ENCODE measurements around the gene GLT6D1.
"Not testable (repeated sequence)": the region's sequence is repeated elsewhere in the genome, so short reads cannot be mapped to it uniquely, and the experiment has no call there.

The GLT6D1 gene, protein sequence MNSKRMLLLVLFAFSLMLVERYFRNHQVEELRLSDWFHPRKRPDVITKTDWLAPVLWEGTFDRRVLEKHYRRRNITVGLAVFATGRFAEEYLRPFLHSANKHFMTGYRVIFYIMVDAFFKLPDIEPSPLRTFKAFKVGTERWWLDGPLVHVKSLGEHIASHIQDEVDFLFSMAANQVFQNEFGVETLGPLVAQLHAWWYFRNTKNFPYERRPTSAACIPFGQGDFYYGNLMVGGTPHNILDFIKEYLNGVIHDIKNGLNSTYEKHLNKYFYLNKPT

DNA sequence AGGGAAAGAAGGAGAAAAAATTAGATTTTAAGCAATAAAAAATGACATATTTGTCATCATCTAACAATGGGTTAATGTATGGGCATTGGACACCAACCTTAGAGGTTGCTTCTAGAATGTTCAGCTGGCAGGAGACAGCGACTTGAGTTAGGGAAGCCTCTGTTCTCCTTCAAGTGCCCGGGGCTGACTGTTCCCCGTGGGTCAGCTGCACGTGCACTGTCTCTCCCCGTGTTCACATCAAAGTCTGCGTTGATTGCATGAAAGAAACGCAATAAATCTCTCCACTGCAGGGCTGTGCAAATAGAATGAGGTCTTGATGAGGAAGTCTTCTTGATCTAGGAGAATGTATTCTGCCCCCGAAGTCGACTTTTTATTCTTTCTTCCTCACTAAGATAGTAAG is at the start of gene GLT6D1:
GLT6D1 (minus strand) TSS at position 345 of the 400 bp plus-strand sequence. CDS start 353 bp downstream, outside the sequence.
- DNase-seq (ENCODE audit: low read depth in 4 of 4, low spot score in 1 of 4) = no peak

DNA sequence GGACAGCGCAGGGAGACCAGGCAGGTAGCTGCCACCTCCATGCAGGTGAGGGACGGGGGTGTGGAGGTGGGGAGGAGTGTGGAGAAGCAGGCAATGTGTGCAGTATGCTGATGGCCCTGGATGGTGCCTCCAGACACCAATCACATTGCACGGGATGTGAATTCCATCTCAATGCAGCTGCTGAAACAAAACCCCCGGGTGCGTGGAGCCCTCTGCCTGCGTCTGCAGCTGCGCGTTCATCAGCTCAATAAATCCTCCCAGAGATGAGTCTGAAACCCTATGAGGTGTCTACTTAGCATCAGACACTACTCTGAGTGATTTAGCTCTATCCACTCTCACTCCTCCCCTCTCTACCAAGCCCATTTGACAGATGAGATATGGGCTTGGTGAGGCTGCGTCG is 49.7 kb upstream of the GLT6D1 start:
- DNase-seq (ENCODE audit: low read depth in 4 of 4, low spot score in 1 of 4) = no peak

DNA sequence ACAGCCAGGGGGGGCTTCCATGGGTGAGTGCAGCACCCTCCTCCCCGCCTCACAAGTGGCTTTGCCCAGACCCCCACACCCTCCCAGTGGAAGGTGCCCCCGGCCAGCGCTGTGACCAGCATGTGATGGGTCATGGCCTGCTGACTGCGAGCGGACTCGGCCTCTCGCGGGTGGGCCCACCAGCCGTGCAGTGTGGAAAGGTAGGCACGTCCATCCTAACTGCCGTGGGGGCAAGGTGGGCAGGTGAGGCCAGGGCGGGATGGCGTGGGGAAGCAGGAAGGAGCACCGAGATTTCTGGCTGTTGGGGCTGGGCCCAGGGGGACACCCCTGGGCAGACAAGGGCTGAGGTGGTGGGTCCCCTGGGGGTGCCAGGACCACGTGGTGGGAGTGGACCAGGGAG is 47.9 kb upstream of the GLT6D1 start:
- no peak for DNase-seq (ENCODE audit: low read depth in 4 of 4, low spot score in 1 of 4)

DNA sequence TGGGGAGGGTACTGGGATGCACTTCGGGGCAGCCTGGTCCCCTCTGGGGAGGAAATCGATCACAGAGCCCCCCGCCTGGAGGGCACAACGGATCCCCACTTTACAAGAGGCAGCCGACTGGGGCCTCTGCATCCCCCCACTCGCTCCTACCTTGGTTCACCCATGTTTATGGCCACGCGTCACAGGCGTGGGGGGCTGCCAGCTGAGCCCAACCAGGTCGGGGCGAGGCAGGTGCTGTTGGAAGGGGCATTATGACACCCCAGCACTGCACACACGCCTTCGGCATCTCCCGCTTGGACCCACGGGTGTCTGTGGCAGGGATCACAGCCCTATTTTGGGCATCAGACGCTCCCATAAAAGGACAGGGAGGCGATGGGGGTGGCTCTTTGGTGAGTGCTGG is 45.4 kb upstream of the GLT6D1 start:
- DNase-seq (ENCODE audit: low read depth in 4 of 4, low spot score in 1 of 4) = no peak

DNA sequence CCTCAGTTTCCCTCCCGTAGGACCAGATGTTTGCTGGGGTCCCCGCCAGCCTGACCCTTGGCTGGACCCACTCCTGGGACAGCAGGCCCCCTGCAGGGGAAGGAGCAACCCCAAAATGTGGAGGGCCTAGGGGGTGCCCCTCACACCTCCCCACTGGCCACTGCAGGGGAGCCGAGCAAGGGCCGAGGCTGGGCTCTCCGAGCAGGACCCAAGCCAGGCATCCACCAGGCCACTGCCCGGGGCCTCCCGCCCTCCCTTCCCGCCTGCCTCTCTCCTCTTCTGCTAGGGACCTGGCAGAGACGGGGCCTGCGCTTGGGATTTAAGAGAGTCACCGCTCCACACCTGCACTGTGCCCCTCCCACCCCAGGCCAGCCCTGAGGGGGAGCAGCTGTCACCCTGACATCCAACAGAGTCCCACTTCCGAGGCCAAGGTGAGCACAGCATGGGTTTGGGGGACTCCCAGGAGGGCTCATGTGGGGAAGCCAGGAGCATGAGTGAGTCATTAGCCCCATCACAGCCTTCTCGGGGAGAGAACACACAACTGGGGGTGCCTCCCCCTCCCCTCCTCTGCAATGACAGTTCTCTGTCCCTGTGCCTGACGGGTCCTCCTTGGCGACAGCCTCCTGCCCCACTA is 44.2 kb upstream of the GLT6D1 start:
- DNase-seq (ENCODE audit: low read depth in 4 of 4, low spot score in 1 of 4) = no peak

DNA sequence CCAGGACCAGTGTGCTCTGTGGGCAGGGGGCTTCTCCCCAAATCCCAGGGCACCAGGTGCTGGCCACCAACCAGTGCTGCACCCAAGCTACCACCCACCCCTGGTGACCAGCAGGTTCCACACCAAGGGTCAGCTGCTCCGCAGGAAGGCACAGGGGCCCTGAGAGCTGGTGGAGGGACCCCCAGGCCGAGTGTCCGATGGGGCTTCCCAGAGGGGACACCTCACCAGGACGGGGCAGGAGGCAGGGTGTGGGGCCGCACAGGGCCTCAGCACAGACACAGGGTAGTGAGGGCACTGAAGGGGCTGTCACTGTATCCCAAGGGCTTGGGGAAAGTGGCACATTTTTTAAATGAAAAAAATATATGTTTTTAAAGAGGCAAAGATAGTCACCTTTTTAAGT is 41.8 kb upstream of the GLT6D1 start:
- DNase-seq (ENCODE audit: low read depth in 4 of 4, low spot score in 1 of 4) = no peak

DNA sequence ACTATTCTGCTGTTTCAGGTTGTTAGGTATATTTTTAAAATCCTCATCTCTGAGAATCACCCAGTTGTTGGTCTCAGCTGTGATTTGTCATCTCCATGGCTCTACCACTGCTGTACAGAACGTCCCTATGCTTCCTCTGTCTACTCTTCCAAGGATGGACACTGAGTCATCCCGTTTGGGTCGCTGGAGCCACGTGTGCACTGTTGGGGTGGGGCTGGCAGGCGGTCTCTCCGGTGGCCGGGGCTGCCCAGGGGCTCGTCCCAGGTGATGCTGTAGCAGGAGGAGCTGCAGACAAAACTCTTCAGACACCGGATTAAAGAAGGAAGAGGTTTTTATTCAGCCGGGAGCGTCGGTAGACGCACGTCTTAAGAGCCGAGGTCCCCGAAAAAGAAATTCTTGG is 40.7 kb upstream of the GLT6D1 start:
- DNase-seq (ENCODE audit: low read depth in 4 of 4, low spot score in 1 of 4) = no peak

DNA sequence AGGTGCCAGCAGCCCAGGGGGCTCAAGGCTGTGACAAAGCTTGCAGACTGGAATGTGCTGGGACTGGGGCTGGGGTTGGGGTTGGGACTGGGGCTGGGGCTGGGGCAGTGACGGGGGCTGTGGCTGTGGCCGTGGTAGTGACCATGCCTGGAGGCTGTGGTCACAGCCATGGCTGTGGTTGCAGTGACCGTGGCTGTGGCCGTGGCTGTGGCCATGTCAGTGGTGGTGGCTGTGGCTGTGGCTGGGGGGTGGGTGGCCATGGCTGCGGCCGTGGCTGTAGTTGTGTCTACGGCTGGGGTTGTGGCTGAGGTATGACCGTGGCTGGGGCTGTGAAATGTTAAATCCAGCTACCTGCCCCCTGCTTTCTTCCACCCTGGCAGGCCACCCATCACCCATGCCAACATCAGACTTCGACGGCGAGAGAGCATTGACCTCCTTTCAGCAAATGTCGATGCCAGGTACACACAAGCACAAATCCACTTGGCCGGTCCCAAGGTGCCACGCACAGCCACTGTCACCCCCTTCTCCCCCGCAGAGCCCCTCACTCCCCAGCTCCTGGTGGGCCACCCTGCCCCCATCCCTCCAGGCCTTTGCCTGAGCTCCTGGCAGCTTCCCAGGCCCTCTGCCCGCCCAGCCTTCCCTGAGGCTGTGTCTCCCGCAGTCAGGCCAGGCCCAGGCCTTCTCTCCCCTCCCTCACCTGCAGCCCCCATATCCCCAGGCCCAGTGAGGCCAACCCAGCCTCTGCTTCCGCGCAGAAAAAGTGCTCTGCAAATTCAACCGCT is 39.1 kb upstream of the GLT6D1 start:
- no peak for DNase-seq (ENCODE audit: low read depth in 4 of 4, low spot score in 1 of 4)

DNA sequence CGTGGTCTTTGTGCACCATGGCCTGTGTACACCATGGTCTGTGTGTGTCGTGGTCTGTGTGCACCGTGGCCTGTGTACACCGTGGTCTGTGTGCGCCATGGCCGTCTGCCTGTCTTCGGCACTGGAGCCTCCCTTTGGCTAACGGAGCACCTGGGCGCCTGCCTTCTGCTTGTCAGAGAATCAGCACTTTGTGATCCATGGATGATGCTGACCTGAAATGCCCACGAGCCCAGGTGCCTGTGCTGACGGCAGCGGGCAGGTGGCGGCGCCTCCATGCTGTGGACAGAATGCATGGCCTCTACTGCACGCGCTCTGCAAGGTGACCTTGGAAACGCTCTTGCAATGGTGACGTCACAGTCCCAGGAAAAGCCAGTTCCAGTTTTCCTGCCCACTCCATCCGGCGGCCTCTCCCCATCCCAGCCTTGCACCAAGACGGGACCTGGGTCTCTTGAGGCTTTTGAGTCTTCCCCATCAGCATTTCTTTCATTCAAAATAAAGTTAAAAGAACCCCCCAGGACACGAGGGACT is 38.4 kb upstream of the GLT6D1 start:
- DNase-seq (ENCODE audit: low read depth in 4 of 4, low spot score in 1 of 4) = no peak

DNA sequence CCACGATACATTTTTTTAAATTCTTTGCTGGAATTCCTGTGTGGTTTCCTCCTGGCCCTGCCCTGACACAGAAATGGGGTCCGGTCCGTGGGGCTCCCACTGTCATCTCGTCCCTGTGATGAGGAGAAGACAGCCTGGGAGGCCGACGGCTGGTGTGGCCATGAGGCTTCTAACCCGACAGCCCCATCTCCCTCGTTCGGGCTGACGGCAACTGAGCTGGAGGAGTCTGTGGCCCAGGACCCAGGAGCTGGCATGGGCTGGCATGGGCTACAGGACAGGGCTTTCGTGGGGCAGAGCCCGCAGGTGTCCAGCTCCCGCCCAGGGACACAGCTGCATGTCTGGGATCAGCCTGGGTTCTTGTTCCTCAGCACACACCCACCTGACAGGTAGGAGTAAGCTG is 37.6 kb upstream of the GLT6D1 start:
- no peak for DNase-seq (ENCODE audit: low read depth in 4 of 4, low spot score in 1 of 4)

DNA sequence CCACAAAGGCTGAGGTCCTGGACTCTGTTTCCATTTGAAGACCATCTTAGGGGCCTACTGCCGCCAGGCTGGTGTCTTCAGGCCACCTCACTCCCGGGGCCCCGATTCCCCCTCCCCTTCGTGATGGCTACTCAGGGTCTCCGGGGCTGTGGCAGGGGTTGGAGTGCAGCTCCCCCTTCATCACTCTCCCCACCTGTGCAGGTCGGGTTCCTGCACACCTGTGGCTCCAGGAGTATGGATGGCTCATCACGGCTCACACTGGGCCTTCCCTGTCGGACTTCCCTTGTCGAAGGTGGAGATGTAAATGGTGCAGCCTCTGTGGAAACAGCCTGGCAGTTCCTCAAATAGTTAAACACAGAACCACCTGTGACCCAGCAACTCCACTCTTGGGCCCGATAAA is 35.6 kb upstream of the GLT6D1 start:
- no peak for DNase-seq (ENCODE audit: low read depth in 4 of 4, low spot score in 1 of 4)

DNA sequence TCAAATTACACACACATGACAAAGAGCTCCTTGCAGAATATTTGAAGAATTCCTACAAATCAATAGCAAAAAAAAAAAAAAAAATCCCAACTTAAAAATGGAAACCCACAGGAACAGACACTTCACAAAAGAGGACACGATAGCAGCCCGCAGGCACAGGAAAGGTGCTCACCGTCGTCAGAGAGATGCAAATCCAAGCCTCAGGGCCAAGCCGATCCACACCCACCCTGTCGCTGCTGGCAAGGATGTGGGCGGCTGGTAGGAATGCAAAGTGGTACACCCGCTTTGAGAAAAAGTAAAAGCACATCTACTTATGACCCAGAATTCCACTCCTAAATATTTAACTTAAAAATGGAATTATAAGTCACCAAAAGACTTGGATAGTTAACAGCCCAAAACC is 34.6 kb upstream of the GLT6D1 start:
- no peak for DNase-seq (ENCODE audit: low read depth in 4 of 4, low spot score in 1 of 4)

DNA sequence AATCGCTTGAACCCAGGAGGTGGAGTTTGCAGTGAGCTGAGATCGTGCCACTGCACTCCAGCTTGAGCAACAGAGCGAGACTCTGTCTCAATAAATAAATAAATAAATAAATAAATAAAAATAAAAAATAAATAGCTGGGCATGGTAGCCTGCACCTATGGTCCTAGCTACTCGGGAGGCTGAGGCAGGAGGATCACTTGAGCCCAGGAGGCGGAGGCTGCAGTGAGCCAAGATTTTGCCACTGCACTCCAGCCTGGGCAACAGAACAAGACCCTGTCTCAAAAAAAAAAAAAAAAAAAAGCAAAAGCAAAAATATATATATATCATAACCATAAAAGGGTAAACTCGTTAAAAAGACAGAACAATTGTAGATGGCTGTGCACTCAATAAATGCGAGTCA is 33.4 kb upstream of the GLT6D1 start:
- DNase-seq (ENCODE audit: low read depth in 4 of 4, low spot score in 1 of 4) = not testable (repeated sequence)

DNA sequence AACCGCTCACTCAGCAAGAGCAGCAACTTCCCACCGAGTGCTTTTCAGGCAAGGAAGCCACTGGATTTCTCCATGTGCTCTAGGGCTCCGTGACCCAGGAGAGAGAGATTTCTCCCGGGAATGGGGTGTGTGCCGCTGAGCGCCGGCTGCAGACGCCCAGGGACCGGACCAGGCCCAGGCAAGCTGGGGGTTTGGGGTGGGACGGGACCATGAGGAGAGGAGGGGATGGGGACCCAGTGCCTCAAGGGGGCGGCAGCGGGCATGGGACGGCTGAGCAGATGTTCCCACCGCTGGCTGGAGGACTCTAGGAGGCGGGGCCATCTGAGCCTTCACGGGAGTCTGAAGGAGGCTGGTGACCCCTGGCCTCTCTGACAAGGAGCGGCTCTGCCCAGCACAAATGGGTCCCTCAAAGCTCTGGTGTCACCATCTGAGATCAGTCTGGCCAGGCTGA is 32.3 kb upstream of the GLT6D1 start:
- DNase-seq (ENCODE audit: low read depth in 4 of 4, low spot score in 1 of 4) = no peak

DNA sequence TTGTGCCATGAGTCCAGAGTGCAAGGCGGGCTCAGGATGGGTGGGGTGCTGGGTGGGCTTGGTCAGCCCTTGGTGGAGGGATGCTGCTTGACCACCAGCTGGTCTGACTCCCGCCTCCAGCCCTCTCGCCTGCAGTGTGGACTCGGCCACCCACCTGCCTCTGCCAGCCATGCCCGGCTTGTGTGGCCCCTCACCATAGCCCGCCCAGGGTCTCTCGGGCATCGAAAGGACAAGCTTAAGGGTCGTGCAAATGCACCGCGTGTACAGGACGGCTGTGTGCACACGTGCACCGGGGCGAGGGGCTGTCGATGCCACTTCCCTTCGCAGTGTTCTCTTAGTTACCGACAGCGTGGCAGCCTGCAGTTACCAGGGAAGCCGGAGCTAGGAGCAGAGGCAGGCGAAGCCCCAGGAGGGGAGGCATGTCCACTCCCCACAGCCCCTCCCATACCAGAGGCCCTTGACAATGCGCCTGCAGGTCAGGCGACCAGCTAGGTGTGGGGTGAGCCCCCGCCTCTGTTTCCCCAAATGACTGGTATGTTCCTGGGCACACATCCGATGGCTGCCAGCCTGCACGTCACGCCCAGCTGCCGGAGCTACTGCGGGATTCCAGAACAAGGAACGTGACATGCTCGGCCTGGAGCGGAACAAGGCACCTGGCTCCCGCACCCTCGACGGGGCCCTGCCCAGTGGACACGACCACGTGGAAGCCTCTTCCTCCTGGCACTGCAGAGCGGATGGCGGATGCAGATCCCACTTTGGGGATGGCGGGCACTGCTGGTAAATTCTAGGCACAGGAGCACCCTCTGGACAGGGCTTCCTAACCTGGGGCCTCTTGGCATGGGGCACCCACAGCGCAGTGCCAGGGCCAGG is 31.6 kb upstream of the GLT6D1 start:
- DNase-seq (ENCODE audit: low read depth in 4 of 4, low spot score in 1 of 4) = no peak

DNA sequence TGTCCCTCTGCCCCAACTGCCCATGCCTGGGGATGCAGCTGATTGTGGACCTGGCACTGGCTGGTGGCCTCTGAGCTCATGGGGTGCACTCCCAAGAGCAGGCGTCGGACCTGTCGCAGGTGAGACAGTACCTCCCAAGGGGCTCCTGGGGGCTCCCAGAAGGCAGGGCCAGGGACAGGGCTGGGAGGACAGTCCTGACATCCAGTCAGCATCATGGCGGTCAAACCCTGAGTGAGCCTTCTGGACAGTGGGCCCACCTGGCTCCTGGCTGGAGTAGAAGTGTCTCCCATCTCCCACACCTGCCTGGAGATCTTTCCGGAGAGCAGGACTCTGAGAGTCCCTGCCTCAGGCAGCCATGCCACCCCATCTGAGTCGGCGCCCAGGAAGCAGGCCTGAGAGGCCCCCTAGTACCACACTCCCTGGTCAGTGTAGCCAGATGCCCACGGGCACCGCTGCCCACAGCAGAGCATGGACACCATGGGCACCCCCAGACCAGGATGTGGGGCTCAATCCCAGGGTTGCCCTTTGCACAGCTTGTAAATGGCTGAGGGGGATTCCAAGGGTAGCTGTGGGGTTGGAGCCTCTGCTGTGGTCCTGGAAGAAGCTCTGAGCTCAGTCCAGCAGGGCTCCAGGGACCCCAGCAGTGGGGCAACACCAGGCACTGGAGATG is 30.4 kb upstream of the GLT6D1 start:
- no peak for DNase-seq (ENCODE audit: low read depth in 4 of 4, low spot score in 1 of 4)

DNA sequence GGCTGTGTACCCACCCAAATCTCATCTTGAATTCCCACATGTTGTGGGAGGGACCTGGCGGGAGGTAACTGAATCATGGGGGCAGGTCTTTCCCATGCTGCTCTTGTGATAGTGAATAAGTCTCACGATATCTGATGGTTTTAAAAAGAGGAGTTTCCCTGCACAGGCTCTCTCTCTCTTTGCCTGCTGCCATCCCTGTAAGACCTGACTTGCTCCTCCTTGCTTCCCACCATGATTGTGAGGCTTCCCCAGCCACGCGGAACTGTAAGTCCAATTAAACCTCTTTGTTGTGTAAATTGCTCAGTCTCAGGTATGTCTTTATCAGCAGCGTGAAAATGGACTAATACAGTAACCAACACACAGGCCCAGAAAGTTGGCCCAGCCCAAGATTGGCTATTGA is 29.7 kb upstream of the GLT6D1 start:
- DNase-seq (ENCODE audit: low read depth in 4 of 4, low spot score in 1 of 4) = not testable (repeated sequence)

DNA sequence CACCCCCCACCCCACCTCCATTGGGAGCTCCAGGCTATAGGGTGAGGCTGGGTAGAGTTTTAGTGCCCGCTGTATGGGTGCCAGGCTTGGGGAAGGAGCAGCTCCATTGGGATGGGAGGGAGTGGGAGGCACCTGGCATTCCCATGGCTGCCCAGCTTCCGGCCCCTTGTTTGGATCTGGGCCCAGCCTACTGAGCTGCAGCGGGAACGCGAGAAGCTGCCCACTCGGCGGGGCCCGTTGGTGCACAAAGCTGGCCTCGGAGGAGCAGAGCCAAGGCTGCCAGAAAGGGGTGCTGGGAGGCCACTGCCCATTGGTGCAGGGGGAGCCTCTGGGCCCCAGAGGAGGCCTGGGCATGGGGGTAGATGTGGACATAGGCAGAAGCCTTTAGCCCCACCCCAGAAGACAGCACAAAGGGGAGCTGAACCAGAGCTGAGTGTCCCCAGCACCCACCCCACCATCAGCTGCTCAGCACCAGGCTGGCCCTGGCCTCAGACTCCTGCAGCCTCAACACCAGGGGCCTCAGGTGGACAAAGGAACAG is 28.2 kb upstream of the GLT6D1 start:
- no peak for DNase-seq (ENCODE audit: low read depth in 4 of 4, low spot score in 1 of 4)

DNA sequence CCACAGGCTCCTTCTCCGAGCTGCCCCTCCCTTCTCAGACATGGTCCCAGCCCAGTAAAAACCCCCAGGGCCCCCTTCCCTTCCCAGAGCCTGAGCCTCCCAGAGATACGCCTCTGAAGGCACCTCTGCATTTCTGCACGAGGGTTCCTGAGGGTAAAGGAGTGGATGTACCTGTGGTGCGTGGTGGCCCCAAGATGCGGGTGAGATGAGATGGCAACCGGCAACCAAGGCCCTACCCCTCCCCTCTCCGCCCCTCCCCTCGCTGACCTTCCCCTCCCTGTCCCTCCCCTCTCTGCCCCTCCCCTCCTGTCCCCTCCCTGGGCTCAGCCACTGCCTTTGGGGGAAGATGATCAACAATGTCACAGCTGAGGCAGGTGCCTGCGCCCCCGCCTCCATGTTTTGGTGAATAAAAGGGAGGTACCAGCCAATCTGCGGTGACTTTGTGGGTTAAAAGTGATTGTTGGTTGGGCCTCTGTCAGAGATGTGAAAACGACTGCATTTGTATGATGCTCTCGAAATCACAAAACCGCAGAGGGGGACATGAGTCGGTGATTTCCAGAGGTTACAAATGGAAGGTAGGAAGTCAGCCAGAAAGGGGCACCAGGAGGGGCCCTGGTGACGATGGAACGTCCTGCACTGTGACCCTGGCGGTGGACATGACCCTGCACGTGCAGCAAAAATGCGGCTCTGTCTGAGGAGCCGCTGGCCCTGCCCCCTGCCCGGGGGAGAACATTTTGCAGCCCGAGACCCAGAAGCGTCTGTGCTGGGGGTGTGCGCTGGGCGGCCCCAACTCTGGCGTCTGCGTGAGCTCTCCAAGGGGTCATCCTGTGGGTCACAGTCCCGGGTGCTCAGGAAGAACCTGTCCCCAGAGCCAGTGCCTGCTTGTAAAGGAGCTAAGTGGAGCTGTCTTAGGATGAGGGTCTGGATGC is 27.5 kb upstream of the GLT6D1 start:
- no peak for DNase-seq (ENCODE audit: low read depth in 4 of 4, low spot score in 1 of 4)

Data from stimulated activated CD4-positive, alpha-beta T cell treated with anti-CD3 and anti-CD28 coated beads, Interleukin-1b, Interleukin-23, amount 100 ng/mL, for 24 hours (primary cell).